Stimulated activated naive CD8-positive, alpha-beta T cell treated with anti-CD3 and anti-CD28 coated beads, Interleukin-15, Interleukin-2, amounts not matched to agents 100 ng/mL and 50 ng/mL, for 24 hours (primary cell): ENCODE measurements around the gene PDE3A.

Source experiments
- H3K27ac Mint-ChIP-seq: one replicate; pipeline ENCODE4 v1.8.0; 2021; ENCODE audit warnings: mild to moderate bottlenecking, mixed read lengths
- H3K27me3 Mint-ChIP-seq: one replicate; pipeline ENCODE4 v1.8.0; 2021; ENCODE audit warnings: mixed read lengths
- H3K36me3 Mint-ChIP-seq: one replicate; pipeline ENCODE4 v1.8.0; 2021; ENCODE audit warnings: low read depth, mixed read lengths
- H3K4me1 Mint-ChIP-seq: one replicate; pipeline ENCODE4 v1.8.0; 2021; ENCODE audit warnings: low read depth, mixed read lengths
- H3K4me3 Mint-ChIP-seq: one replicate; pipeline ENCODE4 v1.8.0; 2021; ENCODE audit warnings: mild to moderate bottlenecking, mixed read lengths
- H3K9me3 Mint-ChIP-seq: one replicate; pipeline ENCODE4 v1.8.0; 2021; ENCODE audit warnings: mixed read lengths

The PDE3A gene

DNA sequence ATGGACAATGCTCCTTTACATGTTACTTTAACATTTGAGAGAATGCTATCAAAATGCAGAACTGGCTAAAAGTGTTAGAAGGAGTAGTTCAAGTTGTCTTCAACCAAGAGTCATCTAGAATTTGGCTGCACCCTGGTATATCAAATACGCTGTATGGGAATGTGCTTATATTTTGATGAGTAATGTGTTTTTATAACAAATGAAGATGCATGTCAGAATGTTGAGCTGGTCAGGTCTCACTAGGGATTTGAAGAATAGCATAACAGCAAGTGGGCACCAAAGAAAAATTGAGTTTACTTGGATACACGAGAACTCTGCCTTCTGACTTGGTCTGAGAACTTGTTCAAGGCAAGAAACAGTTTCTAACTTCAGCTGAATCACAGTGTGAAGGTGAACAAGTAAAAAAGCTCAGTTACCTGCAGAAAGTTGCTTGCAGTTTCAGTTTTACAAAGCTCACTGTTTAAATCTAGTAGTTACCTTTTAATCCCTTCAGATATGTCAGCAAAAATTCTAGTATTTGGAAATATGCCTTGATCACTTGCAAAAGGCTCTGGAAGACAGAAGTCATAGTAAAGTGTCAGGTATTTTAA is 82.3 kb downstream of the PDE3A start:
- Mint-ChIP-seq H3K4me1 (no peaks in the 10 kb centered on the region), H3K4me3 (no peak overlapping the region), H3K9me3 (no peaks in the 10 kb centered on the region), H3K27ac (no peak overlapping the region), H3K27me3 (peaks cover 3% of the 10 kb centered on the region), H3K36me3 (no peaks in the 10 kb centered on the region)

DNA sequence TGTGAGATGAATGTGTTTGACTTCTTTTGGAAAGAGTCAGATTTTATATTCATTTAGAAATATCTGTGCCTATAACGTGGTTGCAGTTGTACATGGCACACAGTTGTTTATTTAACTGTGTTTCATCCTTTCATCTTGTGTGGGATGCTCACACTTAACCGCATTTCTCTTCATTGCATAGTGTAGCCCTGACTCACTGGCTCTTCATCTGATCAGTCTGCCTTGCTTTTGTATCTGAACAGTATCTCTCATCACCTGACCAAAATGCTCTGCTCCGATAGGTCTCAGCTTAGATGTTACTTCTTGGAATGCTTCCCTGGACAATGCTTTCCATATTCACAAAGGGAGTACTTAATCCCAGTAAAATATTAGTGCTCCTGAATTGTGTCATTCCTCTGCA is 83.4 kb downstream of the PDE3A start:
- Mint-ChIP-seq H3K36me3 (no peaks in the 10 kb centered on the region), H3K9me3 (no peaks in the 10 kb centered on the region), H3K27ac (no peak overlapping the region), H3K4me1 (no peaks in the 10 kb centered on the region), H3K27me3 (peaks cover 6% of the 10 kb centered on the region), H3K4me3 (no peak overlapping the region)

DNA sequence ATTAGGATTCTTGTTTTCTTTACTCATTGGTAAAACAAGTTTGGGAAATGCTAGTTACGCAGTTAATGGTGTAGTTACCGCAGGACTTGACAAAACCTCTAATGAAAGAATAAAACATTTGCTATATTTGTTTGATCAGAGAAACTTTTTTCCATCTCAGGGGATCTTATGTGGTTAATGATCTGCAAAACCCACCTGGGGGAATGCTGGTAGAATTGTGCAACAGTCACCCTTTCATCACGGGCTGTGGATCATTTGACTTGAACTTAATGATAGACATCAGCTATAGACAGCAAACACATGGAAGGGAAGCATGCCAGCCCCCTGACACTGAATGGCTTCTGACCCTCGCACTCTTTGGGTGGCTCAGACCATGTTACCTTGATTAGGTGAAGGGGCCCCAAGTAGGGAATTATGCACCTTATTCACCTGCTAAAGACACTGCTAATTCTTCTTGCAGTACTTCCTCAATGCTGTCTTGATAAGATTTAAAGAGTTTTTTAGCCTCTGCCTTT is 84.2 kb downstream of the PDE3A start:
- H3K4me3 Mint-ChIP-seq = no peak overlapping the region
- peaks cover 7% of the 10 kb centered on the region for H3K27me3 Mint-ChIP-seq
- H3K4me1 Mint-ChIP-seq = no peaks in the 10 kb centered on the region
- H3K9me3 Mint-ChIP-seq = no peaks in the 10 kb centered on the region
- no peak overlapping the region for H3K27ac Mint-ChIP-seq
- no peaks in the 10 kb centered on the region for H3K36me3 Mint-ChIP-seq

DNA sequence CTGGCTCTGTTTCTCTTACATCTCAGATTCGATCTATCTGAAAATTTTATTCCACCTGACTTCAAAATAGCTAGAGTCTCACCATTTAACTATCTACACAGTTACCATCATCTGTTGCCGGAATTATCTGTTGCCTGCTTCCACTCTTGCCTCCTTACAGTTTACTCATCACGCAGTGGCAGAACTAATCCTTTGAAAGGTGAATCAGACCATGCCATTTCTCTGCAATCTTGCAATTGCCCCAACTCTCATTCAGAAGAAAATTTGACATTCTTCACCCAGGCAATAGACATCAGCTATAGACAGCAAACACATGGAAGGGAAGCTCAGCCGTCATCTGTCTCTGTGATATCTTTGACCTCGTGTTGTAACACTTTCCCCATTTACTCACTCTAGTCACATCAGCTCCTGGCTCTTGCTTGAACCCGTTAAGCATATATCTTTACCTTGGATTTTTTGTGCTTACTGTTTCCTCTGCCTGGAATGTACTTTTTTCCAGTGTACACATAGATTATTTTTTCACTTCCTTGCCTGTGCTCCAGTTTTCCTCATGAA is 85.5 kb downstream of the PDE3A start:
- H3K36me3 Mint-ChIP-seq = no peaks in the 10 kb centered on the region
- no peaks in the 10 kb centered on the region for H3K4me1 Mint-ChIP-seq
- no peak overlapping the region for H3K27ac Mint-ChIP-seq
- H3K4me3 Mint-ChIP-seq = no peak overlapping the region
- H3K9me3 Mint-ChIP-seq = no peaks in the 10 kb centered on the region
- H3K27me3 Mint-ChIP-seq = peaks cover 4% of the 10 kb centered on the region

DNA sequence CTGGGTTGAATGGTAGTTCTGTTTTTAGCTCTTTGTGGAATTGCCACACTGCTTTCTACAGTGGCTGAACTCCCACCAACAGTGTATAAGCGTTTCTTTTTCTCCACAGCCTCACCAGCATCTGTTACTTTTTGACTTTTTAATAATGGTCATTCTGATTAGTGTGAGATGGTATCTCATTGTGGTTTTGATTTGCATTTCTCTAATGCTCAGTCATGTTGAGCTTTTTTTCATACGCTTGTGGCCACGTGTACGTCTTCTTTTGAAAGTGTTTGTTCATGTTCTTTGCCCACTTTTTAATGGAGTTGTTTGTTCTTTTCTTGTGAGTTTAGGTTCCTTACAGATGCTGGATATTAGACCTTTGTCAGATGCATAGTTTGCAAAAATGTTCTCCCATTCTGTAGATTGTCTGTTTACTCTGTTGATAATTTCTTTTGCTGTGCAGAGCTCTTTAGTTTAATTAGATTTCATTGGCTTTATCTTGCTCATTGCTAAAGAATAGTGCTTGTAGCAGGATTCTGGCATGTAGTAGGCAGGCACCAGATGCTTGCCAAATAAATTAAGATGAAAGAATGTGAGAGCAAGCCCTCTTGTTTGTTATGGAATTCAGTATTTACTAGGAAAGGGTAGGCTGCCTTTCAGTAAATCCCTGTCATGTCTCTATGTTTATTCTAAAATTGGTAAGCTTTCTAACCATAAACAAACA is 86.8 kb downstream of the PDE3A start:
- Mint-ChIP-seq H3K36me3 (no peaks in the 10 kb centered on the region), H3K4me3 (no peak overlapping the region), H3K9me3 (no peaks in the 10 kb centered on the region), H3K27me3 (peaks cover 4% of the 10 kb centered on the region), H3K4me1 (no peaks in the 10 kb centered on the region), H3K27ac (no peak overlapping the region)

DNA sequence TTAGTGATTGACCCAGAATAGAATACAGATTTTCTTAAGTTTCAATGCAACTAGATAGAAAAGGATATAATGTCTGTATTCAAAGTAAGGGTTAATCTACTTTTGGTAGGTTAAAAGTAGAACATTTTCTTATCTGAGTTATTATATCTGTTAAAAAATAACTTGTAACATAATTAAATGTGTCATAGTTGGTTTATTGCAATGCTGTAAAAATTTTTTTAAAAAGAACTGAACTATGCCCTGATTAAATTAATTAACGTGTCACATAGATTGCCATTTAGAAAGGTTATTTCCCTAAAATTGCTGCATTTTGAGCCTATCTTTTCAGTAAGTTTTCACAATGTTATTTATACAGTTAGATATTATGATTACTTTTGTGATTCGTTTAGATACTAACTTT is 89.2 kb downstream of the PDE3A start:
- Mint-ChIP-seq H3K36me3 (no peaks in the 10 kb centered on the region), H3K9me3 (no peaks in the 10 kb centered on the region), H3K27ac (no peak overlapping the region), H3K4me1 (no peaks in the 10 kb centered on the region), H3K27me3 (peaks cover 4% of the 10 kb centered on the region), H3K4me3 (no peak overlapping the region)

DNA sequence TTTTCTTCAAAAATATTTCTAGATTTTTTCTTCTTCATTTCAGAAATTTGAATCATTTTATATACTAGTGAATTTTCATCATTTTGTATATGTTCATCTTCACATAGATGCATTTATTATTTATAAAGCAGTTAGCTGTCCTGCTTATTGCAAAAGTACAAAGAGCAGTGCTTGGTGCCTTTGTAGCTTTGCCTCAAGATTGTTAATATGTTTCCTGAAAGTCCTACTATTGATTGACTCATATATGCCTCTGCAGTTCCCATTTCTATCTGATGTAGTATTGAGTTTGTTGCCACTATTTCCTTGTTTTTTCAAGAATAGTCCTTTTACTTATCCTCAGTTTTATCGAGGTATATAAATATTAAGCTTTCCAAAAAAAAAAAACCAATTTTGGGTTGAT is 89.7 kb downstream of the PDE3A start:
- Mint-ChIP-seq H3K27me3 (peaks cover 4% of the 10 kb centered on the region), H3K4me3 (no peak overlapping the region), H3K36me3 (no peaks in the 10 kb centered on the region), H3K9me3 (no peaks in the 10 kb centered on the region), H3K4me1 (no peaks in the 10 kb centered on the region), H3K27ac (no peak overlapping the region)

DNA sequence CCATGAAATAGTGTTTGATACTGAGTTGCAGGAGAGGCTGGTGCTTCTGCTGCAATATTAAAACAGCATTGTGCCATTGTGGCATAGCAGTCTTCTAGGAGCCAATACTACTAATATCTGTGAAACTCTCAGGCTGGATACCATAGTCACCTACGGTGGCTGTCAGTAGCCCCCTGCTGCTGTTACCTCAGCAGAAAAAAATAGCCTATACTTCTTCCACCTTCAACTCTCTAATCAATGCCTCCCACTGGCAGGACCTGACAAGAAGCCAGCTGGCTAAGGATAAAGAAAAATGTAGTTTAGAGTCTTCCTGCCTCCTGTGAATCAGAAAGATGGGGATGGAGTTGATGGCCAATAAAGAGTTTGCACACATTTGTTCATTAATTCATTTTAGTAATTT is 91.6 kb downstream of the PDE3A start:
- Mint-ChIP-seq H3K27ac (no peak overlapping the region), H3K36me3 (no peaks in the 10 kb centered on the region), H3K4me3 (no peak overlapping the region), H3K9me3 (no peaks in the 10 kb centered on the region), H3K27me3 (peaks cover 4% of the 10 kb centered on the region), H3K4me1 (no peaks in the 10 kb centered on the region)

DNA sequence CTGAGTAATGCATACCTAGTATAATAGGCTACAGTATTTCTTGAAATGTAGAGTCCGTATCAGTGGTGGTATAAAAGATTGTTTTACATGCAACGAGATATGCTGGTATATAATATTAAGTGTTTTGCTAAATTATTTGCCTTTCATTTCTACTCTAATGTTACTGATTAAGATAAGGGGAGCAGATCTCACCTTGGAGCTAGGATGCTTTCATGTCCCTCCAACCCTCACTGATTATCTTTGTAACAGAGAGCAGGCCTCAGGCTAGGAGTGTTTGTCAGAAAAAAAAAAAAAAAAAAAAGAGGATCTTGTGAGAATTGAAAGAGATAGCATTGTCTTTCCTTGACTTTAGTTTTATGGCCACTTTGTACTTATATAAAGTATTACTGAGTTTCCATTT is 92.6 kb downstream of the PDE3A start:
- Mint-ChIP-seq H3K36me3 (no peaks in the 10 kb centered on the region), H3K4me3 (no peak overlapping the region), H3K9me3 (no peaks in the 10 kb centered on the region), H3K27ac (no peak overlapping the region), H3K4me1 (no peaks in the 10 kb centered on the region), H3K27me3 (peaks cover 4% of the 10 kb centered on the region)

DNA sequence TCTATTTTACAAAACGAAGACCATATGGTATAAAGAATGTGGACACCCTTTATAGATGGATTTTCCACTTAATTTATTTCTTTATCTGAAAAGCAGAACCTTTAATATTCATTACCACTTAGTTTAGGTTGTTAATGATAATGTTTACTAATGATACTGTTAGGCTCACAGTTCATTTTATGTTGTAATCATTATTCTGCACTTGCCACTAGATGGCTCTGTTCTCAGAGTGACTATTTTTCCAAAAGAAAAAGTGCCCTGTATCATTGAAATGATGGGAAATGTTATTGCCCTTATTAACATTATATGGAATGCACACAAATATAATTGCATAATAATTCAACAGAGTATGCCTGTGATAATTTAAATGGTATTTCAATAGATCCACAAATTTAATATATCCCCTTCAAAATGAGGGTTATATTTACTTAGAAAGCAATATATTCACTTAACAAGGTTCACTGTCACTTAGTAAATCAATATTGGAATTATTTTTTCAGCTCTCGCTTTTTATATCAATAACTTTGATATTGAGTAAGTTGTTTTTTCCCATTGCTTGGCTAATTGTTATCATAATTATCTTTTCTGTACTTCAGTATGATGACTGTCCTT is 95.7 kb downstream of the PDE3A start:
- H3K9me3 Mint-ChIP-seq = no peaks in the 10 kb centered on the region
- H3K27ac Mint-ChIP-seq = no peak overlapping the region
- H3K4me3 Mint-ChIP-seq = no peak overlapping the region
- H3K36me3 Mint-ChIP-seq = no peaks in the 10 kb centered on the region
- no peaks in the 10 kb centered on the region for H3K4me1 Mint-ChIP-seq
- no peaks in the 10 kb centered on the region for H3K27me3 Mint-ChIP-seq

DNA sequence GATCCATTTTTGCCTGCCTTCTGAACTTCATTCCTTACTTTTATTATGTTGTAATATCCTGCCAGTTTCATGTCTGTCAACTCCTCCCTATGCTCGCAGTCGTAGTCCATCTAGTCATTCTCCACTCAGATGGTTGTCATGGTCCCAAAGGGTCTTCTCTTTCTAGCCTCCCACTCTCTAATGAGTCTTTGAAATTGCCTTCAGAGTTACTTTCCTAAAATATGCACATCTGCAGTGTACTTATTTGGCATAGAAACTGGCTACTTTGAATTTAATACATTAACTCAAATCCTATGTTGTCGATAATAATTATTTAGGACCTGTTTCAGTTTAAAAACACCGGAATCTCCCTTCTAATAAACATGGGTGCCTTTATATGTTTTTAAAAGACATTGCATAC is 101.0 kb downstream of the PDE3A start:
- H3K4me1 Mint-ChIP-seq = no peaks in the 10 kb centered on the region
- H3K27ac Mint-ChIP-seq = no peak overlapping the region
- no peaks in the 10 kb centered on the region for H3K36me3 Mint-ChIP-seq
- no peak overlapping the region for H3K4me3 Mint-ChIP-seq
- H3K9me3 Mint-ChIP-seq = no peaks in the 10 kb centered on the region
- no peaks in the 10 kb centered on the region for H3K27me3 Mint-ChIP-seq

DNA sequence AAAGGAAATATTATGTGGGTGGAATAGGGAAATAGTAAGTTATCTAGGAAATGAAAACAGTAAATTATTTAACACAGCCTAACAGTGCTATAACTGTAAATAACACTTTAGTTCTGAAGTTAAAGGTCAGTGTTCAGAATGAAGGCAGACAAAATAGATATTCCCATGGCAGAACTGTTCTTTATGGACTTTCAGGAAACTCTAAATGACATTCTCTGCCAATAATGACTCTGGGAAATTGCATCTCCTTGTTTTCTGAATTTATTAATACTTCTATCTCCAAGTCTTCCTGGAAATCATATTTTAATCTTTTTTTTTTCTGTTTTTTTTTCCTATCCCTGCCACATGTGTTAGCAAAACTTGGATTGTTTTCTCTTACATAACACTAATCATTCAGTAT is 101.4 kb downstream of the PDE3A start:
- Mint-ChIP-seq H3K27me3 (no peaks in the 10 kb centered on the region), H3K4me3 (no peak overlapping the region), H3K36me3 (no peaks in the 10 kb centered on the region), H3K9me3 (no peaks in the 10 kb centered on the region), H3K27ac (no peak overlapping the region), H3K4me1 (no peaks in the 10 kb centered on the region)

DNA sequence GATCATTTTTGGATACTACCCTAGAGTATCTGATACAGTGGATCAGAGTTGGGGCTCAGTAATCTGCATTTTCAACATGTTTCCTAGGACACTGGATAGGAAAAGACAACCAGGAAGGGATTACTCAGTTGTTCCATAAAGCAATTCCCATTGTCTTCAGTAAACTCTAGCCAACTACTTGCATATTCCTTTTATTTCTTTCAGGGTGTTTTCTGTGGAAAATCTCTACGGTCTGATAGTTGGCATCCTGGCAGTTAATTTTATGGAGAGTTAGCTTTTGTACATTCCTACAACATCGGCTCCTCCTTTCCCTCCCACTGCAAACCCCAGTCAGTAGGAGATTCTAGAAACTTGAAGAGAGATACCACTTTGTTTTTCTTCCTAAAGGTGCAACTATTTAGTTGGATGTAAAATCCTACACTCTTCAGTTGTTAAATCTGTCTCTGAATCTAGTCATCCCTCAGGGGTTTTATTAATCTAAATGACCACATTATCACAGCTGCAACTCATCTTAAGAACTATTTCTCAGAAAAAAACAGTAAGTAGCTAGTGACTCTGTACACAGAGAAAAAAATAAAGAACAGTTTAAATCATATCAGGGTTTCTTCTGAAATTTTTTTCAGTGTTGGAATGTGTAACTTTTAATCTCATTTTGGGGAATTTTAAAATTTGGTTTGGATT is 103.9 kb downstream of the PDE3A start:
- Mint-ChIP-seq H3K27me3 (no peaks in the 10 kb centered on the region), H3K4me1 (no peaks in the 10 kb centered on the region), H3K4me3 (no peak overlapping the region), H3K9me3 (no peaks in the 10 kb centered on the region), H3K27ac (no peak overlapping the region), H3K36me3 (no peaks in the 10 kb centered on the region)

DNA sequence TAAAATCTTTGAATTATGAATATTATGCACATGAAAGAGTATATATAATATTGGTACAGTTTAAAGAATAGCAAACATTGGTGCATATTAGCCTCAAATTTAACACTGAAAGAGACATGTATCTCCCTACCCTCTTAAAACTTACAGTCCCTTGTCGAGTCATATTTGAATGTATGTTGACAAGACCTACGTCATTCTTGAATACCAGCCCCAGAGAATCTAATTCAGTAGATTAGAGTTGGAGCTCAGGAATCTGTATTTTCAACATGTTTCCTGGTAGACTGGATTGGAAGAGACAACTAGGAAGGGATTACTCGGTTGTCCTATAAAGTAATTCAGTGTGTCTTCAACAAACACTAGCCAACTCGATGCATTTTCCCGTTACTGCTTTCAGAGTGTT is 104.8 kb downstream of the PDE3A start:
- H3K9me3 Mint-ChIP-seq = no peaks in the 10 kb centered on the region
- H3K4me3 Mint-ChIP-seq = no peak overlapping the region
- no peaks in the 10 kb centered on the region for H3K36me3 Mint-ChIP-seq
- no peaks in the 10 kb centered on the region for H3K27me3 Mint-ChIP-seq
- no peaks in the 10 kb centered on the region for H3K4me1 Mint-ChIP-seq
- H3K27ac Mint-ChIP-seq = no peak overlapping the region

DNA sequence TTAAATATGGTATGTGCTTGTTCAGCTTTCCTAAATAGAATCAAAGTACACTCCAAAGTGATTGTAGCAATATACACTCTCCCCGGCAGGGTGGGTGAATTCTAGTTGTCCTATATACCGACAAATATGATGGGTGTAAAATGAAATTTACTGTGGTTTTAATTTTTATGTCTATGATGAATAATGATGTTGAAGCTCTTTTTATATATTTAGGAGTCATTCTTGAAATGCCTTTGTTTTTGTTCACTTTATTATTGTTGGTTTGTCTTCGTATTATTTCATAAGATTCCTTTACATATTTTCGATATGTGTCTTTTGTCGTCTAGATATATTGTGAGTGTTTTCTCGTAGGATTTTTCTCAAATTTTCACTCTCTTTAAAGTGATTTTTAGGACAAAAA is 105.7 kb downstream of the PDE3A start:
- Mint-ChIP-seq H3K27me3 (no peaks in the 10 kb centered on the region), H3K36me3 (no peaks in the 10 kb centered on the region), H3K4me1 (no peaks in the 10 kb centered on the region), H3K4me3 (no peak overlapping the region), H3K9me3 (no peaks in the 10 kb centered on the region), H3K27ac (no peak overlapping the region)
